HEK293 (cell line): ENCODE measurements around the gene MNT.

ENCODE experiments used
- KLF9 ChIP-seq: fragments of 450-650 bp; formaldehyde crosslinking; IDR thresholded peaks from 2 replicates; pipeline ENCODE4 v1.5.1; 2016; ENCODE audit warnings: missing biosample characterization, missing genetic modification characterization, low read depth
- SETDB1 ChIP-seq: IDR thresholded peaks from one replicate; pipeline ENCODE4 v1.6.1; 2017; ENCODE audit warnings: mild to moderate bottlenecking, low read length, moderate library complexity, mixed read lengths; ENCODE audit not compliant: insufficient read length
- ZBTB7A ChIP-seq: fragments of 450-650 bp; formaldehyde crosslinking; IDR thresholded peaks from 2 replicates; pipeline ENCODE4 v1.5.1; 2016; ENCODE audit warnings: low read depth, missing biosample characterization, missing genetic modification characterization
- ZNF175 ChIP-seq: fragments of 450-650 bp; formaldehyde crosslinking; IDR thresholded peaks from 2 replicates; pipeline ENCODE4 v1.5.1; 2016; ENCODE audit warnings: missing biosample characterization, missing genetic modification characterization
- ZNF239 ChIP-seq: fragments of 450-650 bp; formaldehyde crosslinking; IDR thresholded peaks from 2 replicates; pipeline ENCODE4 v1.5.1; 2016; ENCODE audit warnings: missing biosample characterization, missing genetic modification characterization
- TF ChIP-seq, protein P1 (sequence below): fragments of 450-650 bp; formaldehyde crosslinking; IDR thresholded peaks from 2 replicates; pipeline ENCODE4 v1.5.1; 2016; ENCODE audit warnings: missing biosample characterization, missing genetic modification characterization
- TF ChIP-seq, protein P2 (sequence below): fragments of 450-650 bp; formaldehyde crosslinking; IDR thresholded peaks from 2 replicates; pipeline ENCODE4 v1.5.1; 2016; ENCODE audit warnings: missing biosample characterization, missing genetic modification characterization
- TF ChIP-seq, protein P3 (sequence below): IDR thresholded peaks from 2 replicates; pipeline ENCODE4 v1.6.1; 2011; ENCODE audit warnings: mild to moderate bottlenecking, low read depth, low read length, borderline replicate concordance

DNA sequence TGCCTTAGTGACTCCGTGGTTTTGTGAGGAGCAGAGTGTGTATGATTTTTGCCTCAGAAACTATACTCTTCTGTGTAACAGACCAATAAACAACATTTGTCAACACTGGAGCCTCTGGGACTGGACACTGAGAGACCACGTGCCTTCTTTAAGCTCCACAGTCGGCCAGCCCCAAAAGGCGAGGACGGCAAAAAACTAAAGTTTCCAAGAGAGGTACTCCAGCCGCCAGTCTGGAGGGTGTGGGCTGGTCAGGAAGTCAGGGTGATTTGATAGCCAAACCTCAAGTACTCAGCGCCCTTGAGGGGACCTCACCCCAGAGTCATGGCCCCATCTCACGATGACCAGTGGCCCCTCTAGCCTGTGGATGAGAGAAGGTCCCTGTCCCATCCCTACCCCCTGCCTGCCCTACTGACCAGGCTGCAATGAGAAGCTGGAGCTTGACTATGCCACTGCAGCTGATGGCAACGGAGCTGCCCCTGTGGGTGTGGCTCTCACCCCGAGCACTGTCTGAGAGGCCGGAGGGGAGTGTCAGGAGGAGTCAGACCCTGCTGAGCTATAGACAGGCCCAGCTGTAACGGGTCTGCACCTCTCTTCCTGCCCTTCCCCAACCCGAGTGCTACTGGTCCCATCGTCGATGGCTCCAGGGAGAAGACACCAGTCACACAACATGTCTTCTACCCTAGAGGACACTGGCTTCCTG is 19.8 kb downstream of the MNT start:
- TF ChIP-seq, protein P1, sequence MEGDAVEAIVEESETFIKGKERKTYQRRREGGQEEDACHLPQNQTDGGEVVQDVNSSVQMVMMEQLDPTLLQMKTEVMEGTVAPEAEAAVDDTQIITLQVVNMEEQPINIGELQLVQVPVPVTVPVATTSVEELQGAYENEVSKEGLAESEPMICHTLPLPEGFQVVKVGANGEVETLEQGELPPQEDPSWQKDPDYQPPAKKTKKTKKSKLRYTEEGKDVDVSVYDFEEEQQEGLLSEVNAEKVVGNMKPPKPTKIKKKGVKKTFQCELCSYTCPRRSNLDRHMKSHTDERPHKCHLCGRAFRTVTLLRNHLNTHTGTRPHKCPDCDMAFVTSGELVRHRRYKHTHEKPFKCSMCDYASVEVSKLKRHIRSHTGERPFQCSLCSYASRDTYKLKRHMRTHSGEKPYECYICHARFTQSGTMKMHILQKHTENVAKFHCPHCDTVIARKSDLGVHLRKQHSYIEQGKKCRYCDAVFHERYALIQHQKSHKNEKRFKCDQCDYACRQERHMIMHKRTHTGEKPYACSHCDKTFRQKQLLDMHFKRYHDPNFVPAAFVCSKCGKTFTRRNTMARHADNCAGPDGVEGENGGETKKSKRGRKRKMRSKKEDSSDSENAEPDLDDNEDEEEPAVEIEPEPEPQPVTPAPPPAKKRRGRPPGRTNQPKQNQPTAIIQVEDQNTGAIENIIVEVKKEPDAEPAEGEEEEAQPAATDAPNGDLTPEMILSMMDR, result no peak
- TF ChIP-seq SETDB1 (no peak), ZBTB7A (tag by site-specific recombination) (no peak), ZNF175 (tag by site-specific recombination) (no peak), ZNF239 (tag by site-specific recombination) (no peak), KLF9 (tag by site-specific recombination) (no peak)
- TF ChIP-seq, protein P2, sequence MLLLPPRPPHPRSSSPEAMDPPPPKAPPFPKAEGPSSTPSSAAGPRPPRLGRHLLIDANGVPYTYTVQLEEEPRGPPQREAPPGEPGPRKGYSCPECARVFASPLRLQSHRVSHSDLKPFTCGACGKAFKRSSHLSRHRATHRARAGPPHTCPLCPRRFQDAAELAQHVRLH (tag by site-specific recombination), result no peak
- TF ChIP-seq, protein P3, sequence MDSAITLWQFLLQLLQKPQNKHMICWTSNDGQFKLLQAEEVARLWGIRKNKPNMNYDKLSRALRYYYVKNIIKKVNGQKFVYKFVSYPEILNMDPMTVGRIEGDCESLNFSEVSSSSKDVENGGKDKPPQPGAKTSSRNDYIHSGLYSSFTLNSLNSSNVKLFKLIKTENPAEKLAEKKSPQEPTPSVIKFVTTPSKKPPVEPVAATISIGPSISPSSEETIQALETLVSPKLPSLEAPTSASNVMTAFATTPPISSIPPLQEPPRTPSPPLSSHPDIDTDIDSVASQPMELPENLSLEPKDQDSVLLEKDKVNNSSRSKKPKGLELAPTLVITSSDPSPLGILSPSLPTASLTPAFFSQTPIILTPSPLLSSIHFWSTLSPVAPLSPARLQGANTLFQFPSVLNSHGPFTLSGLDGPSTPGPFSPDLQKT, result no peak
